GM10266 (cell line): ENCODE data around the gene FNBP1.
A peak's percentile ranks its signal among the peaks of the same experiment; 100 is the strongest.

Experiments
- DNase-seq: peaks from one replicate; pipeline ENCODE4 v3.0.0; 2012; ENCODE audit errors: extremely low spot score
- TF ChIP-seq, protein P1 (sequence below): IDR thresholded peaks from 2 replicates; pipeline ENCODE4 v1.5.1; 2012; ENCODE audit warnings: mild to moderate bottlenecking, low read depth; ENCODE audit not compliant: control insufficient read depth, insufficient read depth; ENCODE audit errors: missing control alignments

FNBP1 gene

DNA sequence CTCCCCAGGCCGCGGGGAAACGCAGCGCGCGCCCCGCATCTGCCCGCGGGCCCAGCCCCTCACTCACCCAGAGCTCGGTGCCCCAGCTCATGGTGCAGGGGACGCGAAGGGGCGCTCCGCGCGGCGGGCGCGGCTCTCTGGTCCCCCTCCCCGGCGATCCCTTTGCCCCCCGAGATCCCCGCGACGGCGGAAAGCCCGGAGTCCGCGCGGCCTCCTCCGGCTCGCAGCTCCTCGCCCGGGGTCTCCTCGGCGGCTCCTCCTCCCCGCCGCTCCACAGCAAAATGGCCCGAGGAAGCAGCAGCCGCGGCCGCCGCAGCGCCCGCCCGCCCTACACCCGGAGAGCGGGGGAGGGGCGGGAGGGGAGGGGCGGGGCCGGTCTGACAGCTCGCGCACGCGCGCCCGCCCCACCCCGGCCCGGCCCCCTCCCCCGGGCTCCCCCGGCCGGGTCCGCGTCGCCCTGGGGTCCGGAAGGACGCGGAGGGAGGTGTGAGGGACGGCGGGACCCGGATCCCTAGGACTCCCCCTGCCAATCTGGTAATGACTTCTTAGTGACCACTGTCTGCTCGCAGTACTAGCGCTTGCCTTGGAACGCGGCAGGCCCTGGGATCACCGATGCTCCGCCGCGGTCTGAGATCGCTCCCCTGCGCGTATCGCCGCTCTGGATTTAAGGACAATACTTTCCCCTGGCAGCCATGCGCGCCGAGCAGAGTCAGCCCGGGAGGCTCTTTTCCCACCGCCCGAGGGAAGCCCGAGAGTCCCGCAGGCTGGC, at the start of gene FNBP1:
Gene FNBP1 (minus strand): TSS at position 305 of the 769 bp plus-strand sequence. CDS start 214 bp downstream, at position 91.
- peak; percentile 94 for DNase-seq
- TF ChIP-seq, protein P1, sequence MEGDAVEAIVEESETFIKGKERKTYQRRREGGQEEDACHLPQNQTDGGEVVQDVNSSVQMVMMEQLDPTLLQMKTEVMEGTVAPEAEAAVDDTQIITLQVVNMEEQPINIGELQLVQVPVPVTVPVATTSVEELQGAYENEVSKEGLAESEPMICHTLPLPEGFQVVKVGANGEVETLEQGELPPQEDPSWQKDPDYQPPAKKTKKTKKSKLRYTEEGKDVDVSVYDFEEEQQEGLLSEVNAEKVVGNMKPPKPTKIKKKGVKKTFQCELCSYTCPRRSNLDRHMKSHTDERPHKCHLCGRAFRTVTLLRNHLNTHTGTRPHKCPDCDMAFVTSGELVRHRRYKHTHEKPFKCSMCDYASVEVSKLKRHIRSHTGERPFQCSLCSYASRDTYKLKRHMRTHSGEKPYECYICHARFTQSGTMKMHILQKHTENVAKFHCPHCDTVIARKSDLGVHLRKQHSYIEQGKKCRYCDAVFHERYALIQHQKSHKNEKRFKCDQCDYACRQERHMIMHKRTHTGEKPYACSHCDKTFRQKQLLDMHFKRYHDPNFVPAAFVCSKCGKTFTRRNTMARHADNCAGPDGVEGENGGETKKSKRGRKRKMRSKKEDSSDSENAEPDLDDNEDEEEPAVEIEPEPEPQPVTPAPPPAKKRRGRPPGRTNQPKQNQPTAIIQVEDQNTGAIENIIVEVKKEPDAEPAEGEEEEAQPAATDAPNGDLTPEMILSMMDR, result no peak

DNA sequence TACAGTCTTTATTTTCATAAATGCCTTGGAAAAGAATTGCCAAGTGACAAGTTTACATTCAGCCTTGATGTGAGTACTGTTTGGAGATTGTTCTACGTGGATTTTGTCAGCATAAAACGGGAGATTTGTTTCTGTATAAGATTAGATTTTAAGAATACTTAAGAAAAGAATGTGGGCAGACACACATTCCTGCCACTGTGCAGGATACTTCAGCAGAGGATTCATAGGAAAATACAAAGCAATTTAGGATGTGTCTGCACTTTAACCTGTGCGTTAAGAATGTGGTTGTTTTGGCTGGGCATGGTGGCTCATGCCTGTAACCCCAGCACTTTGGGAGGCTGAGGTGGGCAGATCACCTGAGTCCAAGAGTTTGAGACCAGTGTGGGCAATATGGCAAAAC, 47.9 kb upstream of the FNBP1 start:
- TF ChIP-seq, protein P1, result no peak
- DNase-seq, result no peak

DNA sequence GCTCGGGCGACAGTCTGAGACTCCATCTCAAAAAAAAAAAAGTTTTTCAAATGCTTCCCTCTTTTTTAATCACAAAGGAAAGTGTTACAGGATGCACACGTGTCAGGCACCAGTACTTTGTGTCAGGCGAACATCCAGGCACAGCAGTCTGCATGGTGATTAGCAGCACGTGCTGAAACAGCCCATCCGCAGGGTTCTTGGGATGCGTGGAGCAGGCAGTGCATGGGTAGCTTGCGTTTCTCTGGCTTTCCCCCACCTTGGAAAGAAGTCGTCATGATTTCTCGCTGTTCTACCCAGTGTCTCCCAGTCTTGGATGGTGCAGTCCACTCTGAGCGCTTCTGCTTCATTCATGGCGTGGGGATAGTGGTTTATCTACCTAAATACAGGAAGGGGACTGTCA, 46.2 kb upstream of the FNBP1 start:
- TF ChIP-seq, protein P1, result no peak
- no peak for DNase-seq

DNA sequence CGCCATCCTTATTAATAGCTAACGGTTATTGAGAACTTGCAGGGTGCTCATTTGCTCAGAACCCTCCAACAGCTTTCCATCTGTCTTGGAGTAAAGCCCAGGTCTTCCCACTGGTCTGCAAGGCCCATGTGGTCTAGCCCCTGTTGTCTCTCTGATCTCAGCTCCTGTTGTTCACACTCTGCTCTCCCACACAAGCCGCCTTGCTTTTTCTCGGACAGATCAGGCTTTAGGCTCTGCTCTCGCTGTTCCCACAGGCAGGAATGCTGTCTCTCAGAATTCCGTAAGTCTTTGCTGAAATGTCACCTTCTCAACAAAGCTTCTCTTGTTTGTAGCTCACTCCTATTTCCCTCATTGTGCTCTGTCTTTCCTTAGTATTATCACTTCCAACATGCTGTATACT, 45.1 kb upstream of the FNBP1 start:
- TF ChIP-seq, protein P1, result no peak
- DNase-seq, result no peak

DNA sequence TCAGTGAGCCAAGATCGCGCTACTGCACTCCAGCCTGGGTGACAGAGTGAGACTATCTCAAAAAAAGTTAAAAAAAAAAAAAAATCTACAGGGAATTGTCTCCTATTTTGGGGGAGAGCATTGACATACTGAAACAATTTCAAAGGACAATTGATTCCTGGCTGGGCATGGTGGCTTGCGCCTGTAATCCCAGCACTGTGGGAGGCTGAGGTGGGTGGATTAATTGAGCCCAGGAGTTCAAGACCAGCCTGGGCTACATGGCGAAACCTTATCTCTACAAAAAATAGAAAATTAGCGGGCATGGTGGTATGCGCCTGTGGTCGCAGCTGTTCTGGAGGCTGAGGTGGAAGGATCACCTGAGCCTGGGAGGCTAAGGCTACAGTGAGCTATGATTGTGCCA, 41.3 kb upstream of the FNBP1 start:
- DNase-seq, result no peak
- TF ChIP-seq, protein P1, result no peak

DNA sequence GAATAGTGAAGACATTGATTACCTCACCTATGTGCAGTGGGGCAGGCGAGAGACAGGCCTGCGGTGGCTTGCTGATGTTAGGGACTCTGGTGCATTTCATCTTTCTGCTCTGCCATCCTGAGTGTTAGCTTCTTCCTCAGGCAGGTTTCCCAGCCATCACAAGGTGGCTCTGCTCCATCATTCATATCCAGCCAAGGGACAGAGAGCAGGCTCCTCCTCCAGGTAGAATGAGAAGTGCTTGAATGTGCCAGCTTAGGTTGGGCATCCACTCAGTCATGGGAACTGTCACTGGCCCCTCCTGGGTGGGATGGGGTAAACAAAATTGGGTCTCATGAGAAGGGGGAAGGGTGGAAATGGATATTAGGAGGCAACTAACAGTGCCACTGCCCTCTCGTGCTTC, 35.6 kb upstream of the FNBP1 start:
- TF ChIP-seq, protein P1, result no peak
- no peak for DNase-seq

DNA sequence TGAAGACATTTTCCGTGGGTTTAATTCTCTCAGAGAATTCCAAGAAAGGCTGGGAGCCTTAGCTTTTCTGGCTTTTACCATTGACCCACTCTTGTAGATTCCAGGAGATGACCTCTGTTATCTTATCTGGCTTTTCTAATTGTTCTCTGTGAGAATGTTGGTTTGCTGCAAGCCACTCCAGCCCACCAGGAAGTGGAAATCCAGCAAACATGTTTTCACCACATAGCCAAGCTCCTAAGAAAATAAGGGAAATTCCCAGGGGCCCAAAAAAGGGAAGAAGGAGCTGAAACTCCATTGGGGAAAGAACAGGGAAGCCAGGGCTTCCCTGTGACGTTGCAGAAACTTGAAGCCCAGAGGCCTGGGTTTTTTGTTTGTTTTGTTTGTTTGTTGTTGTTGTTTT, 30.4 kb upstream of the FNBP1 start:
- TF ChIP-seq, protein P1, result no peak
- DNase-seq, result no peak
